ENCODE data around the gene DCUN1D2.

The DCUN1D2 gene

GRCh38 chr13:113460599-113460998 is 29.9 kb downstream of the DCUN1D2 start:
- no peak for DNase-seq (ENCODE audit: low read depth in 1 of 2, low spot score in 1 of 2)
- Histone ChIP-seq H3K27ac (replicated peaks) (no peak overlapping the region), H3K4me3 (replicated peaks; ENCODE audit: insufficient read depth, low read length) (no peak overlapping the region), H3K27me3 (ENCODE audit: insufficient read depth, poor library complexity, severe bottlenecking) (no peaks in the 10 kb centered on the region)
- TF ChIP-seq GABPA (IDR thresholded peaks at IDR 0.05; ENCODE audit: low read depth), result no peak
- TF ChIP-seq REST (IDR thresholded peaks at IDR 0.05; ENCODE audit: insufficient replicate concordance, low read depth), result no peak
- no peak for TF ChIP-seq CTCF (IDR thresholded peaks at IDR 0.05; ENCODE audit: insufficient read depth, low read length)
- no peak for TF ChIP-seq SPI1 (IDR thresholded peaks at IDR 0.05; ENCODE audit: borderline replicate concordance, low read depth)
- no peak for TF ChIP-seq POLR2AphosphoS5 (IDR thresholded peaks at IDR 0.05; ENCODE audit: low read depth)

- no peak for TF ChIP-seq SPI1 (IDR thresholded peaks at IDR 0.05; ENCODE audit: borderline replicate concordance, low read depth)
- TF ChIP-seq CTCF (IDR thresholded peaks at IDR 0.05; ENCODE audit: insufficient read depth, low read length), result no peak
- no peak for TF ChIP-seq GABPA (IDR thresholded peaks at IDR 0.05; ENCODE audit: low read depth)
- TF ChIP-seq POLR2AphosphoS5 (IDR thresholded peaks at IDR 0.05; ENCODE audit: low read depth), result no peak
- TF ChIP-seq REST (IDR thresholded peaks at IDR 0.05; ENCODE audit: insufficient replicate concordance, low read depth), result no peak
- DNase-seq (ENCODE audit: low read depth in 1 of 2, low spot score in 1 of 2), result no peak
- Histone ChIP-seq H3K27ac (replicated peaks) (no peak overlapping the region), H3K27me3 (ENCODE audit: insufficient read depth, poor library complexity, severe bottlenecking) (no peaks in the 10 kb centered on the region), H3K4me3 (replicated peaks; ENCODE audit: insufficient read depth, low read length) (no peak overlapping the region)
These were observed 30.4 kb downstream of the DCUN1D2 start for GRCh38 chr13:113460064-113460555.

GRCh38 chr13:113458253-113459065 is 32.1 kb downstream of the DCUN1D2 start:
- Histone ChIP-seq H3K27me3 (ENCODE audit: insufficient read depth, poor library complexity, severe bottlenecking) (no peaks in the 10 kb centered on the region), H3K4me3 (replicated peaks; ENCODE audit: insufficient read depth, low read length) (no peak overlapping the region), H3K27ac (replicated peaks) (no peak overlapping the region)
- TF ChIP-seq POLR2AphosphoS5 (IDR thresholded peaks at IDR 0.05; ENCODE audit: low read depth) (0 out of 2 replicates have a peak, but pooled peaks have one; percentile 3), SPI1 (IDR thresholded peaks at IDR 0.05; ENCODE audit: borderline replicate concordance, low read depth) (no peak)
- no peak for DNase-seq (ENCODE audit: low read depth in 1 of 2, low spot score in 1 of 2)

GRCh38 chr13:113457510-113457909 is 33.0 kb downstream of the DCUN1D2 start:
- Histone ChIP-seq H3K27ac (replicated peaks) (no peak overlapping the region), H3K4me3 (replicated peaks; ENCODE audit: insufficient read depth, low read length) (no peak overlapping the region), H3K27me3 (ENCODE audit: insufficient read depth, poor library complexity, severe bottlenecking) (no peaks in the 10 kb centered on the region)
- TF ChIP-seq REST (IDR thresholded peaks at IDR 0.05; ENCODE audit: insufficient replicate concordance, low read depth), result no peak
- no peak for TF ChIP-seq CTCF (IDR thresholded peaks at IDR 0.05; ENCODE audit: insufficient read depth, low read length)
- TF ChIP-seq SPI1 (IDR thresholded peaks at IDR 0.05; ENCODE audit: borderline replicate concordance, low read depth), result no peak
- TF ChIP-seq GABPA (IDR thresholded peaks at IDR 0.05; ENCODE audit: low read depth), result no peak
- no peak for TF ChIP-seq POLR2AphosphoS5 (IDR thresholded peaks at IDR 0.05; ENCODE audit: low read depth)
- DNase-seq (ENCODE audit: low read depth in 1 of 2, low spot score in 1 of 2), result no peak

Measured in HL-60 (cell line).